GM21786 (cell line): ENCODE data around the gene BLTP3B.

Experiments
- ATAC-seq: cut with Tn5 transposase; IDR thresholded peaks from one replicate; pipeline ENCODE4 v1.9.1; 2021; ENCODE audit not compliant: unreplicated experiment

The BLTP3B gene

DNA sequence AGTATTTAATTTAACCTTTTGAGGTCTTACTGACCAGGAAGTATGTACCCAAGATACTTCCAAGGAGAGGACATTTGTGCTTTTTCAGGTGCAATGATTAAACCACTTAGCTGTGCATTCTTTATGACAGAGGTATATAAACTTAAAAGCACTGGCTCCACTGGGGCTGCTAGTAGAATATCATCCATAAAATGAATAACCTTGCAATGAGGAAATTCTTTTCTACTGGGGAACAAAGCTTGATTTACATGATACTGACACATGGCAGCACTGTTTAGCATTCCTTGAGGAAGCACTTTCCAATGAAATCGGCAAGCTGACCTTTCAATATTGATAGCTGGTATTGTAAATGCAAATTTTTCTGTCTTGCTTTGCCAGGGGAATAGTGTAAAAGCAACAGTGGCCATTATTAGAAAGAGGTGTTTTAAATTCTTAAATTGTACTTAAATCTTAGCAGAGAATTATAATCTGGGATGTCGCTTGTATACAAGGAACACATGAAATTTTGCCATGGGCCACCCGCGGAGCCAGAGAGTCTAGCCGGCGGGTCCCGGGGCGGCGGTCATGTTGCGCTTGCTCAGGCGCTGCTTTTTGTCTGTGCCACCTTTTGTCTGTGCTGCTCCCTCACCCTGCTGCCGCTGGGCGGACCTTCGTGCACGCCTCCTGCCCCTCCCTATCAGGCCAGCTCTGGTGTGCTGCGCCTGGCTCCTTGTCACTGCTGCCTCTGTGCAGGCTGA lies 20.9 kb upstream of the BLTP3B start:
- ATAC-seq, result peak; percentile 100

DNA sequence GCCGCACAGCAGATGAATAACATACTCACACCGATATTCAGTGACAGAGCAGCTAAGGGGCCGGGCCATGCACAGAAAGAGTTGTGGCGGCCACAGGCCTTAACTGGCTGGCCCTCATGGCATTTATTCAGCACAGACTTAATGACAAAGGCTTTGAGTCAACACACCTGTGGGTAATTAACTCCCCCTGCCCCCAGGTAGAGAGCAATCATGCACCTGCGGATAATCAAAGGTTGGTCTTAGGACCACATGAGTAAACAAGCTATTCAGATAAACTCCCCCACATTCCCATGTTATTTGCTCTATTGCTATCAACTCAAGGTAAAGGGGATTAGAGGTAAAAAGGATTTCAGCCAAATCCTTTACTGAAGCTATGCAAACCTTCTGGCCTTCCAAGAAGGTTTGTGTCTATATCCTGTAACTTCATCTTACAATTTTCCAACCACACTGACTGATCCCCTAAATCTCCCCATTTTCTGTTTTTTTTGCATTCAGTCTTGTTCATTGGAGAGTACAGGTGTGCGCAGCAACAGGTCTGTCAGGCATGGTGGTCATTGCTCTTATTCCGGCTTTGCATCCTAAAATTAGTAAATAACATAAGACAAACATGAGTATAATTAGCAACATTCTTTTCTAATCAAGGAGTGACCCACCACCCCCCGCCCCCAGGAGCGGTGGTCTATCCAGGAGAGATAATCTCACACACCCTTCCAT lies 16.9 kb upstream of the BLTP3B start:
- ATAC-seq, result no peak

DNA sequence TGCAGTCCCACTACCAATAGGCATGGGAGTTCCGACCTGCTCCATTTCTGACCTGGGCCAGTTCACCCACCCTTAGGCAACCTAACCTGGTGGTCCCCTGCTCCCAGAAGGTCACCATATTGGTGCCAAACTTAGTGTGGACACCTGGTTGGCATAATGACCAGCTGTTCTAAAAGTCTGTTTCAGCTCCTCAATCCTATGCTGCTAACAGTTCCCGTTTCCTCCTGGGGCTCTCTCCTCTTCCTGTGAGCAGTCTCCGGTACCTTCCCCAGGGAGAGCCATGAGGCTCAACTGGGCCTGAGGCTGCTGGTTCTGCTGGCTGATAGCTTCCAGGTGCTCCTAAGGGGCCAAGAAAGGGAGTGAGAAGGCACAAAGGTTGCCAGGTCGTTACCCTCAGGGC lies 15.9 kb upstream of the BLTP3B start:
- ATAC-seq, result no peak

DNA sequence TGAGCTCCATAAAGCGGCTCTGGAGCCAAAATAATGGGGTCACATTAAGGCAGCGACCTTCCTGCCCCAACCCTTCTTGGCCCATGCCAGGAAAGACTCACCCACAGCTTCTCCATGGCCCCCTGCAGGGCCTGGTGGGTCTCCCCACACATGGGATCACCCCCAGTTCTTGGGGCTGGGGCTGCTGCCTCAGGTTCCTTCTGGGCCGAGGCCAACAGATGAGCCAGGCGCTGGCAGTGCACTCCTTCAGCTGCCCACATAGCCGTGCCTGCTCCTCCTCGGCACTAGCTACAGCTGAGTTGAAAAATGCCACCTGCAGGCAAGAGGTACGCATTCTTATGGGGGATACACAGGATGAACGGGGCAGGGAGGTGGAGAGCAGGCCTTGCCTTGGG lies 14.8 kb upstream of the BLTP3B start:
- no peak for ATAC-seq

DNA sequence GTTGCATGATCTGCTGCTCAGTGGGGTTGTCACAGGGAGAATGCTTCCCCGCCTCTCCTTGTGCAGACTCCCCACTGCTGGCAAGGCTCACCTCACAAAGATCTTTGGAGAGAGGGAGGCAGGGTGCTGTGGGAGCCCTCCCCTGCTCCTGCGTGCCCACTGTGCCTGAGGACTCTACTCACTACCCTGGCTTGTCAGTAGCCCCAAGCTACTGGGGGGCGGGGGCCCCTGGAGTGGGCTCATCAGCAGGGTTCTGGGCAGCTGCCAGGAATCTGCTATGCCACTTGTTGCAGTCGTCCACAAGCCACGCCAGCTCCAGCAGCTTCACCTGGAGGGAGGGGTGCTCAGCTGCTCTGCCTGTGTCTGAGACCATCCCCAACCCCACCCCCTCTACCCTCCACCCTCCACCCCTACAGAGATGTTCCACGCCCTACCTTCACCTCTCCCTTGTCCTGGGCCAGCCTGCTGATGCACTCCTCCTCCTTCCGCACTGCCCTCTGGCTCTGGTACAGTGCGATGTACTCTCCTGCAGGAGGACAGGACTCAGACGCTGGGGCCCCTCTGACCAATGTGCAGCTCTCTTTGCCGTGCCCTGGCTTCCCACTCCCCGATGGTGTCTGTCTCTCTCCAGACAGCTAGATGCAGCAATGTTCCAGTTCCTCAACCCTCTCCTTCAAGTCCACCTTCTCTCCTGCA lies 14.2 kb upstream of the BLTP3B start:
- no peak for ATAC-seq

DNA sequence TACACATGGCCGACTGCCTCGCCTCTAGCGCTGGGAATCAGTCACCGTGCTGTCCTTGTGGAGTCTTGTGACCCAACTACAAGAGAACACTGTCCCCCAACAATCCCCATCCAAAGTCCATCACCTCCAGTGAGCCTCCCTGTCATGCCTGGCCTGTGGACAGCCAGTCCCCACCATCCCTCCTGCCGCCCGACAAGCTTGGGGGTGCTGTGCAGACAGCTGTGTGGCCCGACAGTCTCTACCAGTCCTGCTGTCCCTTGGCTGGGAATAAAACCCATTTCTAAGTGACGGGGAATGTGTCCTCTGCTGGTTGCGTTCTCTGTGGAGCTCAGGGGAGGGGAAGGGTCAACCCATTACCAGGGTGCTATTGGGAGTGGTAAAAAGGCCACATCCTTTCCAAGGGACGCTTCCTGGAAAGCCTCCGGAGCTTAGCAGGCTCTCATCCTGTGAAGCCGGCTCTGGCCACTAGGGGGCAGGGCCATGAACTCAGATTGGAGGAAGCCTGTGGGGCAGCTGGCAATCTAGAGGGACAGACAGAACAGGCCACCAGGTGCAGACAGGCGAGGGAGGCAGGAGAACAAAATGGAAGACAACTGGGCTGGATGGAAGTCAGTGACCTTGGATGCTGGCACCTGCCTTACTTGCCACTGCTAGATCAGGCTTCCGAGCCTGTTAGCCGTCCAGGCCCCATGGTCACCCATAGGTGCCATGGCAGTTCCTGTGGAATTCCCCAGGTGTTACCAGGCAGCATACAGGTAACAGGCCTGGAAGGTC lies 12.0 kb upstream of the BLTP3B start:
- peak; percentile 70 for ATAC-seq

DNA sequence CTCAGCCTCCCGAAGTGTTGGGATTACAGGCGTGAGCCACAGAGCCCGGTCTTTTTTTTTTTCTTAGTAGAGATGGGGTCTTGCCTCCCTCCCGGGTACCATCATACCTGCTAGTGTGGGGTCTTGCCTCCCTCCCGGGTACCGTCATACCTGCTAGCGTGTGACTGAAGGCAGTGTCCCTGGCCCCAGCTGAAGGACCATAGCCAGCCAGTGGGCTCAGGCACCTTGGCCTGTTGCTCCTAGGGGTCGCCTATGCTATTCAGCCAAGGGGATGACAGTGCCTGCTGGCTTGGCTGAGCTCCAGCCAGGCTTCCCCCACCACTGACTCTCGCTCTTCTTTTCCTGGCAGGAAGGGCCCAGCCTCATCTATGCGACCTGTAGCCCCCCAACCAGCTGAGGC lies 10.5 kb upstream of the BLTP3B start:
- no peak for ATAC-seq

DNA sequence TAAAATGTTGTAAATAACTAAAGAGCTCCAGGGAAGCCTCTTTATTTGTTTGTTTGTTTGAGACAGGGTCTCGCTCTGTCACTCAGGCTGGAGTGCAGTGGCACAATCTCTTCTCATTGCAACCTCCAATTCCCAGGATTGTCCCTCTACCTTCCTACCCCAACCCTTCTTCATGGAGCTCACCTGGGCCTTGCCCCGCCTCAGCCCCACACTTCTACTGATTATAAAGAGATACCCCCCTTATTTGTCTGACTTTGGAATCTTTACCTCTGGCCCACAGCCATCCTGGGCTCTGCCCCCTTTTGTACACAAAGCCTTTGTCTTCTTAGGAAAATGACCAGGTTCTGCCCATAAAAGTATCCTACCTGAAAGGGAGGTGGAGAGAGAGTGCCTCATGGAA lies 9.1 kb upstream of the BLTP3B start:
- ATAC-seq, result no peak

DNA sequence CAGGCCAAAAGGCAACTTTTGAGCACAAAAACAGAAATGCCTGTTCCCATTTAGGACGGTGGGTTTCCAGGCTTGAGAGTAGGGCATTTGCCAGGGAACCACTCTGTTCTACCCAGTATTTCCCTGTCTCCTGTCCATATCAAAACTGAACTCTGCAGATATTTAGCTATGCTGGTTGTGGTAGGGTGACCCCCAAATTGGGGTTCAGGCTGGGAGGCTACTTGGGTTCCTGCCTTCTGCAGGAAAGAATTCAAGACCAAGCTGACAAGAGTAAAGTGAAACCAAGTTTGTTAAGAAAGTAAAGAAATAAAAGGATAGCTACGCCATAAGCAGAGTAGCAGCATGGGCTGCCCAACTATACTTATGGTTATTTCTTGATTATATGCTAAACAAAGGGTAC lies 3.6 kb upstream of the BLTP3B start:
- ATAC-seq, result no peak

DNA sequence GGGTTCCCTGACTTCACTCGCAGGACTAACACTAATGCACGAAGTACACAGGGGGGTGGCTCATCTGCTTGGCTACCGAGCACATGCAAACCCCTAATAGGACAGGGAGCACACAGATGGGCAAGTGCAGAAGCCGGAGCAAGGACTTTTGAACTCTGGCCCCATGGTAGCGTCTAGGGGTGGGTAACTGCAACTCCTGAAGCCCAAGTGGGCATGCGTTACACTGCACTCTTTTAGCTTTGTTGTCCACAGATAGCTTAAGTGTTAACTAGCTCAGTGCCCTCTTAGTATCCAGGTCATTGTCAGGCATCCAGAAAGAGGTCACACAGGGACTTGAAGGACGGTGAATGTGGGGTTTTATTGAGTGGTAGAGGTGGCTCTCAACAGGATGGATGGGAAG lies 3.0 kb upstream of the BLTP3B start:
- no peak for ATAC-seq

DNA sequence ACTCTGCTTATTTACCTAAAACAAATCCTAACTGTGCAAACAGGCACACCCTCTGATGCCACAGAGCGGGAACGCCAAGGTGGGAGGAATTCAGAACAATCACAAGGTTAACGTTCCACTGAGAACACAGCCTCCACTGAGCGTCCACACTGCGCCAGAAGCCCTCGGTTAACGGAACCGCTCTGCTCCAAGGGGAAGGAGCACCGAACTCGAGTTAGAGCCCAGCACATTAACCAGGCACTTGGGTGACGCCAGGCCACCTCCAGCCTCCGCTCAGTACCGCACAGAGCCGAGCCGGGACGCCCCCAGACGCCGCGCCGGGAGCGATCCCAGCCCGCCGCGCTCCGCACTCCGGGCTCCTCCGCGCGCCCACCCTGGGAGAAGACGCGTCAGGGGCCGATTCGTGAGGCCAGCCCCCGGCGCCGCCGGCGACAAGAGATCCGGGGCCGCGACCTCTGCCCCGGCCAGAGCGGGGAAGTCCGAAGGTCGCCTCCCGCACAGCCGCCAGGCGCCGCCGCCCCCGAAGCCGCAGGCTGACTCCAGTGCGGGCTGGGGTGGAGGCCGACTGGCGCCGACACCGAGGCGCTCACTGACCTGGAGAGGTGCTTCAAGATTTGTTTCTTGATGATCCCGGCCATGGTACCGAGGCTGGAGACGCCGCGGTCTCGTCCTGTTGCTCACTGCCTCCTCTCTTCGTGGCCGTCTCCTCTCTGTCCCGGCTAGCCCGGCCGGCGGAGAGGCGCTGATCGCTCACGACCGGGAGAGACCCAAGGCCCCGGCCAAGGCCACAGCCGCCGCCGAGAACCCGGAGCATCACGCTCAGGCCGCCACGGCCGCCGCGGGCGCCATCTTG lies 450 bp downstream of the BLTP3B start:
- peak; percentile 46 for ATAC-seq

DNA sequence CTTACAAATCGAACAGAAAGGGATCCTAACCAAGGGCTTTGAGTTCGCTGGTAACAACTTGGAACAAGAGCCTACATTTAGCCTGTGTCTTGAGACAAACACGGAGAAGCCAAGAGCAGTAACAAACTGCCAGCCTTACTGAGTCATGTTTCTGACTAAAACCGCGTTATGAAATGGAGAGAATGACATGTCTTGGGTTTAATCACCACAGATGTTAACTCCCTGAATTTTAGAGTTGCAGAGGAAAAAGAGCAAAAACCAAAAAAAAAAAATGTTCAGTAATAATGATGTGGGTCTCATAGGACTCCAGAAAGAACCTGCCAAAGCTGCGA lies 1.0 kb downstream of the BLTP3B start:
- ATAC-seq, result peak; percentile 20

DNA sequence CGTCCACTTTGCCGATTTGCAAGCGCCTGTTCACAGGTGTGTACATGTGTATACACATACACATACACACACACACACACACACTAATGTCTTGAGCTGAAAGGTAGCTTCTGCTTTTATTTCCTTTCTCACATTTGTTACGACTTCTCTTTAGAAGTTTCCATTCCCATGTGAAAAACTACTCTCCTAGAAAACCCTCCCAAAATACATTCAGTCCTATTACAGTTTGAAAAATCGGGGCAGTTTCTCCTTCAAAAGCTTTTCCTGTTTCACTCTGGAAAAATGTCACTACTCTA lies 3.9 kb downstream of the BLTP3B start:
- no peak for ATAC-seq

DNA sequence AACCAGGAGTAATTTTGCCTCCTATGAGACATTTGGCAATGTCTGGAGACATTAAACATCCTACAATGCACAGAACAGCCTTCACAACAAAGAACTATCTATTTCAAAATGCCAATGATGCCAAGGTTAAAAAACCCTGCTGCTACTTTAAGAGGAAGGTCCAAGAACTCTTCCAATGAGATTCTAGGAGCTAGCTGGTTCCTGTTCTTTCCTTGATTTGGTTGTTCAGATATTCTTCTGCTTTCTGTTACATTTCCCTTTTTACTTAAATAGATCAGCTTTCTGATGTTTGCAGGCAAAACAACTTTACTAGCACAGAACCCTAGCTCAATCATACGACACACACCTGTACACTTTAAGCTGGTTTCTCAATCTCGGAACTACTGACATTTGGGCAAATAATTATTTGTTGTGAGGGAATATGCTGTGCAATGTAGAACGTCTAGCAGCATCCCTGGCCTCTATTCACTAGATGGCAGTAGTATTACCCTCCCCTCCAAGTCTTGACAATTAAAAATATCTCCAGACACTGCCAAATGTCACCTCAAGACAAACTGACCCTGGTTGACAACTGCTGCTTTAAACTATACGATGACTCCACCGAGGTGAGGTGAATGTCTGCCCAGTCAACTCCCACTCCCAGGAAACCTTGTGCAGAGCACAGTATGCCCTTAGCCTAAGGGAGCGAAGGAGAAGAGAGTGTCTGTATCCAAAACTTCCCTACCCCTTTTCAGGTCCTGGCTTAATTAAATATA lies 4.4 kb downstream of the BLTP3B start:
- ATAC-seq, result no peak

DNA sequence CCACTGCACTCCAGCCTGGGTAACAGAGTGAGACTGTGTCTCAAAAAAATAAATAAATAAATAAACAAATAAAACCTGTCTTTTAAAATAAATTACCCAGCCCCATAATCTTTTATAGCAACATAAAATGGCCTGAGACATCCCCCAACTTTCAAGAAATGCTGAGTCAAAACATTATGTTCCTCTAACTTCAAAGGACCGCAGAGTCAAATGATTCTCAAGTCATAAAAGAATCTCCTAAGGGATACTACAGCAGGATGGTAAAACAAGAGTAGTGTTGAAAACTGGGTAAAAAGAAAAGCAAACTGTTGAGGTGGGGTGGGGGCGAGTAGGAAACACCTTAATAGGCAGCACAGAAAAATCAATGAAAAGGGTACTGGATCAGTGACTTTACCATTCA lies 9.5 kb downstream of the BLTP3B start:
- no peak for ATAC-seq

DNA sequence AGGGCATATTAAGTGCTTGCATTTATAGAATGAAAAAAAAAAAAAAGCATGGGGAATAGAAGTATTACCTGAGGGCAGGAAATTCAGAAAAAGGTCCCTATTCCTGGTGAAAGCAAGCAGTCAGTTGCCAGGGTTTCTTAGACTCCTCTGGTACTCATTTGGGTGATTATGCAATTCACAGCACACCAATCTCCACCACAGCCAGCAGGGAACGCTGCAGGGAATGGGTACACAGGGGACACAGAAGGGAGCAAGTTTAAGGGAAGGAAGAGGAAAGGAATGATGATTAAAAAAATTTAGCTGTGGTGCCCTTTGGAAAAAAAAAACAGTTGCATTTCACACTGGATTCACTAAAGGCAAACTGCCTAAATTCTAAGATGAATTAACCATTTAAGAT lies 14.2 kb downstream of the BLTP3B start:
- ATAC-seq, result no peak

DNA sequence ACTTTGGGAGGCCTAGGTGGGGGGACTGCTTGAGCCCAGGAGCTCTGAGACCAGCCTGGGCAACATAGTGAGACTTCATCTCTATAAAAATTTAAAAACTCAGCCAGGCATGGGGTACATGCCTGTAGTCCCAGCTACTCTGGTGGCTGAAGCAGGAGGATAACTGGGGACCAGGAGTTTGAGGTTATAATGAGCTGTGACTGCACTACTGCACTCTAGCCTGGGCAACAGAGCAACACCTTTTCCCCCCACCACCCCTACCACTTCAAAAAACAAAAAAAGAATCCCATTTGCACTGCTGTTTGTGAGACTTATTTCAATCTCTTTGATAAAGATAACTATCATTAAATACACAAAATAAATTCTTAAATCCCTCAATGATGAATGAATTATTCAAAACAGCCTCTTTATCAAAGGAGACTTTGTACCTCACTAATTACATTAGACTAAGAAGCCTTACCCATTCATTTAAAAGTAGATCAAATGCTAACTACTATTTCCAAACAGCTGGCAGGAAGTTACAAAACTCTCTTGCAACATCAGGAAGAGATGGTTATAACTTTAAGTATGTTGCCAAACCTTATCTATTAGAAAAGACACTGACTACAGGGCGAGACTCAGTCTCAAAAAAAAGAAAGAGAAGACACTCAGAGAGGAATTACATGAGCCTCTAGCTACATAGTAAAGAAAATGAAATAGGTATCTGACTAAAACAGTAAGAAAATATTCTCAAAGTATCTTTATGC lies 14.7 kb downstream of the BLTP3B start:
- ATAC-seq, result no peak

DNA sequence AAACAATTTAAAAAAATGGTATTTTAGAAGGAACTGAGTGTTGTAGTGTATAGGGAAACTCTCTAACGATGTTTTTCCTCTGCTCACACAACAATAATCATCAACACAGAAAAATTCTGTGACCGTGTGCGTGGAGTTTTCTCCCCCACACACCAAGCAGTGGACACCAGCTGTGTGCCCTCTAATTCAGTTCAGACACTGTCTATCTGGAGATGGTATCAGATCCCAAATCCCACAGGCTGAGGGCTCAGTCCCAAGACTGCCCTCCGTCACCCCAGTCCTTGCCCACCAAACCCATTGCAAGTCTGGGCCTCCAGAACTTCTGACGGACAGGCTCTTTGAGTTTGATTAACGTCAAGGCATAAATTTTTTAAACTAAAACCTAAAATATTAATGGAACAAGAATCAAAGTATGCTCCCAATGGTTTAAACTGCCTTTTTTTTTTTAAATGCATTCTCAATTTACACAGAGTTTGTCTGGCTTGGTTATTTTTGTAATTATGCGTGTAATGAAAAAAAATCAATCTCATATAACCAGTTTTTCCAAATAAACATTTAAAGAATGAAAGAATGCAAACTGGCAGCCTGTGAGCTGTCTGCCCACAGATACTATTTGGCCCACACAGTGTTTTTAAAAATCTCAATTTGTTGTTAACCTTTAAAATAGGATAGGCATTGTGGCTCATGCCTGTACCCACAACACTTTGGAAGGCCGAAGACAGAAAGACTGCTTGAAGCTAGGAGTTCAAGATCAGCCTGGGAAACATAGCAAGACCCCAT lies 19.2 kb downstream of the BLTP3B start:
- no peak for ATAC-seq

DNA sequence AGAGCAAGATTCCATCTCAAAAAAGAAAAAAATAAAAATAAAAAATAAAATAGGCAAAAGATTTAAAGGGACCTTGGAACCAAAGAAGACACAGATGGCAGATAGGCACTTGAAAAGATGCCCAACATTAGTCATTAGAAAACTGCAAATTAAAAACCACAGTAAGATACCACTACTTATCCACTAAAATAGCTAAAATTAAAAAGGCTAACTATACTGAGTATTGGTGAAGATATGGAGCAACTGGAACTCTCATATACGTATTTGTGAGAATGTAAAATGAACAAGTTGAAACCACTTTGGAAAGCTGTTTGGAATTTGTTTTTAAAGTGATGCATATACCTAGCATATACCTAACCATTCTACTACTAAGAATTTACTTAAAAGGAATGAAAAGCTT lies 22.3 kb downstream of the BLTP3B start:
- no peak for ATAC-seq
